SK-N-SH (cell line): Measurements from ENCODE around the gene PLA2G6.

Source experiments
- ELF1 ChIP-seq: IDR thresholded peaks from 2 replicates; pipeline ENCODE4 v1.4.0; 2012
- EP300 ChIP-seq, 2 experiments: IDR thresholded peaks; 2 replicates each; pipeline versions ENCODE4 v1.4.0 to v1.6.1; 2012; ENCODE audit warnings: borderline replicate concordance in 1 of 2, low read depth in 1 of 2, low read length in 1 of 2
- EZH2phosphoT487 ChIP-seq: fragments of 200-600 bp; sonication (generic); IDR thresholded peaks from 2 replicates; pipeline ENCODE4 v1.6.1; 2017; ENCODE audit warnings: low read depth, mixed run types, mild to moderate bottlenecking, antibody characterized with exemption, moderate library complexity, borderline replicate concordance
- FOXJ3 ChIP-seq: sonication (generic); formaldehyde crosslinking; IDR thresholded peaks from 2 replicates; pipeline ENCODE4 v1.5.1; 2020; ENCODE audit warnings: mild to moderate bottlenecking, missing genetic modification reagents
- GABPA ChIP-seq: IDR thresholded peaks from 2 replicates; pipeline ENCODE4 v1.4.0; 2012; ENCODE audit warnings: low read depth, mild to moderate bottlenecking
- MXI1 ChIP-seq: IDR thresholded peaks from 2 replicates; pipeline ENCODE4 v1.6.1; 2012; ENCODE audit warnings: mild to moderate bottlenecking, low read depth, low read length, improper control_type of control experiment
- NFIC ChIP-seq: IDR thresholded peaks from 2 replicates; pipeline ENCODE4 v1.4.0; 2012; ENCODE audit warnings: borderline replicate concordance
- POLR2AphosphoS5 ChIP-seq: IDR thresholded peaks from 2 replicates; pipeline ENCODE4 v1.6.1; 2012; ENCODE audit warnings: low read depth, low read length
- RCOR1 ChIP-seq: fragments of 150-350 bp; IDR thresholded peaks from 2 replicates; pipeline ENCODE4 v1.6.1; 2017; ENCODE audit warnings: antibody characterized with exemption, low read length
- TAF1 ChIP-seq: IDR thresholded peaks from 2 replicates; pipeline ENCODE4 v1.6.1; 2012; ENCODE audit warnings: low read depth, mild to moderate bottlenecking, low read length, moderate library complexity, borderline replicate concordance
- TF ChIP-seq, protein P1 (sequence below): fragments of 200-600 bp; sonication (generic); IDR thresholded peaks from 2 replicates; pipeline ENCODE4 v1.6.1; 2017; ENCODE audit warnings: antibody characterized with exemption, mild to moderate bottlenecking, moderate library complexity
- TF ChIP-seq, protein P2 (sequence below): fragments of 150-350 bp; IDR thresholded peaks from 2 replicates; pipeline ENCODE4 v1.6.1; 2017; ENCODE audit warnings: antibody characterized with exemption, low read length, low read depth, borderline replicate concordance
- TF ChIP-seq, protein P3 (sequence below): IDR thresholded peaks from 2 replicates; pipeline ENCODE4 v1.4.0; 2012; ENCODE audit warnings: low read depth
- TF ChIP-seq, protein P4 (sequence below): IDR thresholded peaks from 2 replicates; pipeline ENCODE4 v1.6.1; 2012; ENCODE audit warnings: mild to moderate bottlenecking, low read depth, low read length, moderate library complexity

DNA sequence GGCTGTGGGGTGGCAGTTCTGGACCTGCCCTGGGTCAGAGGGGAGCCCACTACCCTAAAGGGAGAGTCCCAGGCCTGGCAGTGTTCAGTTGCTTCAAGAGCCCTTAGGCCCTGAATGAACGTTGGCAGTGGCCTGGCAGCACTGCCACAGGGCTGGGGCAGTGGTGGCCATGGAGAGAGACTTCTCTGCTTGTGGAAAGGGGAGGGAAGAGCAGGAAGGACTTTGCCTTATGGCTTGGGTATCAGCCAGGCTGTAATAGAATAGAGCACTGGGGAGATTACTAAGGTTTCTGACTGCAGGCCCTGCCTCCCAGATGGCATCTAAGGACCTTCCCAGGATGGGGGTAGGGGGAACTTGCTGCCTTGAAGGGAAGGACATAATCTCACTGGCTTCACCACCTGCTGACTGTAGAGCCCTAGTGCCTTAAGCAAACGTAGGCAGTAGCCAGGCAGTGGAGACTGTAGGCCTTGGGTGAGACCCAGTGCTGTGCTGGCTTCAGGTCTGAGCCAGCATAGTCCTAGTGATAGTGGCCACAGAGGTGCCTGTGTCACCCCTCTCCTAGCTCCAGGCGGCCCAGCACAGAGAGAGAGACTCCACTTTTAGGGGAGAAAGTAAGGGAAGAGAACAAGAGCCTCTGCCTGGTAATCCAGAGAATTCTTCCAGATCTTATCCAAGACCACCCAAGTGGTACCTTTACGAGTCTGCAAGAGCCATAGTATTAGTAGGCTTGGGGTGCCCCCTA, 27.6 kb downstream of the PLA2G6 start:
- TF ChIP-seq, protein P1, sequence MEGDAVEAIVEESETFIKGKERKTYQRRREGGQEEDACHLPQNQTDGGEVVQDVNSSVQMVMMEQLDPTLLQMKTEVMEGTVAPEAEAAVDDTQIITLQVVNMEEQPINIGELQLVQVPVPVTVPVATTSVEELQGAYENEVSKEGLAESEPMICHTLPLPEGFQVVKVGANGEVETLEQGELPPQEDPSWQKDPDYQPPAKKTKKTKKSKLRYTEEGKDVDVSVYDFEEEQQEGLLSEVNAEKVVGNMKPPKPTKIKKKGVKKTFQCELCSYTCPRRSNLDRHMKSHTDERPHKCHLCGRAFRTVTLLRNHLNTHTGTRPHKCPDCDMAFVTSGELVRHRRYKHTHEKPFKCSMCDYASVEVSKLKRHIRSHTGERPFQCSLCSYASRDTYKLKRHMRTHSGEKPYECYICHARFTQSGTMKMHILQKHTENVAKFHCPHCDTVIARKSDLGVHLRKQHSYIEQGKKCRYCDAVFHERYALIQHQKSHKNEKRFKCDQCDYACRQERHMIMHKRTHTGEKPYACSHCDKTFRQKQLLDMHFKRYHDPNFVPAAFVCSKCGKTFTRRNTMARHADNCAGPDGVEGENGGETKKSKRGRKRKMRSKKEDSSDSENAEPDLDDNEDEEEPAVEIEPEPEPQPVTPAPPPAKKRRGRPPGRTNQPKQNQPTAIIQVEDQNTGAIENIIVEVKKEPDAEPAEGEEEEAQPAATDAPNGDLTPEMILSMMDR = no peak
- TF ChIP-seq FOXJ3 (CRISPR knock-in tag) (no peak), TAF1 (no peak), RCOR1 (no peak), ELF1 (no peak), EP300 (IDR thresholded peaks at IDR 0.05; ENCODE audit: borderline replicate concordance in 1 of 2, low read depth in 1 of 2, low read length in 1 of 2) (no peak), NFIC (no peak), EZH2phosphoT487 (no peak), MXI1 (no peak), POLR2AphosphoS5 (no peak), GABPA (no peak)
- TF ChIP-seq, protein P2, sequence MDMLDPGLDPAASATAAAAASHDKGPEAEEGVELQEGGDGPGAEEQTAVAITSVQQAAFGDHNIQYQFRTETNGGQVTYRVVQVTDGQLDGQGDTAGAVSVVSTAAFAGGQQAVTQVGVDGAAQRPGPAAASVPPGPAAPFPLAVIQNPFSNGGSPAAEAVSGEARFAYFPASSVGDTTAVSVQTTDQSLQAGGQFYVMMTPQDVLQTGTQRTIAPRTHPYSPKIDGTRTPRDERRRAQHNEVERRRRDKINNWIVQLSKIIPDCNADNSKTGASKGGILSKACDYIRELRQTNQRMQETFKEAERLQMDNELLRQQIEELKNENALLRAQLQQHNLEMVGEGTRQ = no peak
- TF ChIP-seq, protein P3, sequence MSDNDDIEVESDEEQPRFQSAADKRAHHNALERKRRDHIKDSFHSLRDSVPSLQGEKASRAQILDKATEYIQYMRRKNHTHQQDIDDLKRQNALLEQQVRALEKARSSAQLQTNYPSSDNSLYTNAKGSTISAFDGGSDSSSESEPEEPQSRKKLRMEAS = no peak
- TF ChIP-seq, protein P4, sequence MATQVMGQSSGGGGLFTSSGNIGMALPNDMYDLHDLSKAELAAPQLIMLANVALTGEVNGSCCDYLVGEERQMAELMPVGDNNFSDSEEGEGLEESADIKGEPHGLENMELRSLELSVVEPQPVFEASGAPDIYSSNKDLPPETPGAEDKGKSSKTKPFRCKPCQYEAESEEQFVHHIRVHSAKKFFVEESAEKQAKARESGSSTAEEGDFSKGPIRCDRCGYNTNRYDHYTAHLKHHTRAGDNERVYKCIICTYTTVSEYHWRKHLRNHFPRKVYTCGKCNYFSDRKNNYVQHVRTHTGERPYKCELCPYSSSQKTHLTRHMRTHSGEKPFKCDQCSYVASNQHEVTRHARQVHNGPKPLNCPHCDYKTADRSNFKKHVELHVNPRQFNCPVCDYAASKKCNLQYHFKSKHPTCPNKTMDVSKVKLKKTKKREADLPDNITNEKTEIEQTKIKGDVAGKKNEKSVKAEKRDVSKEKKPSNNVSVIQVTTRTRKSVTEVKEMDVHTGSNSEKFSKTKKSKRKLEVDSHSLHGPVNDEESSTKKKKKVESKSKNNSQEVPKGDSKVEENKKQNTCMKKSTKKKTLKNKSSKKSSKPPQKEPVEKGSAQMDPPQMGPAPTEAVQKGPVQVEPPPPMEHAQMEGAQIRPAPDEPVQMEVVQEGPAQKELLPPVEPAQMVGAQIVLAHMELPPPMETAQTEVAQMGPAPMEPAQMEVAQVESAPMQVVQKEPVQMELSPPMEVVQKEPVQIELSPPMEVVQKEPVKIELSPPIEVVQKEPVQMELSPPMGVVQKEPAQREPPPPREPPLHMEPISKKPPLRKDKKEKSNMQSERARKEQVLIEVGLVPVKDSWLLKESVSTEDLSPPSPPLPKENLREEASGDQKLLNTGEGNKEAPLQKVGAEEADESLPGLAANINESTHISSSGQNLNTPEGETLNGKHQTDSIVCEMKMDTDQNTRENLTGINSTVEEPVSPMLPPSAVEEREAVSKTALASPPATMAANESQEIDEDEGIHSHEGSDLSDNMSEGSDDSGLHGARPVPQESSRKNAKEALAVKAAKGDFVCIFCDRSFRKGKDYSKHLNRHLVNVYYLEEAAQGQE = no peak
